HG03039 (cell line): ENCODE measurements around the gene SMU1.
"Not testable (repeated sequence)": the region's sequence is repeated elsewhere in the genome, so short reads cannot be mapped to it uniquely, and the experiment has no call there.

Experiments used
- ATAC-seq: cut with Tn5 transposase; IDR thresholded peaks from one replicate; pipeline ENCODE4 v1.9.1; 2021; ENCODE audit warnings: mild to moderate bottlenecking, moderate library complexity; ENCODE audit not compliant: unreplicated experiment

The SMU1 gene

DNA sequence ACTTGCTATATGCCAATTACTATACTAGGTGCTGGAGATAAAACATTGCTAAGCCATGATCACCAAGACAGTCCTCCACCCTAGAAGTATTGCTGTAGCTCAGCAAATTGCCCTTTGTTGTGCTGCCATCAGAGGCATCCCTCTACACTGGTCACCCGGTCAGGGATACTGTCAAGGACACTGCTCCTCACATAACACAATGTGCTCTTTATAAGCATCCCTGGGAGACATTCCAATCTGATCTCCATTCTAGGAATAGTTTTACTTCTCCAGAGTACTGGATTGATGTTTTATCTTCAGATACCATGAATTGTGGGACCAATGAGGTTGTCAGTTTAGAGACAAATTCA, 61.8 kb downstream of the SMU1 start:
- ATAC-seq = no peak

DNA sequence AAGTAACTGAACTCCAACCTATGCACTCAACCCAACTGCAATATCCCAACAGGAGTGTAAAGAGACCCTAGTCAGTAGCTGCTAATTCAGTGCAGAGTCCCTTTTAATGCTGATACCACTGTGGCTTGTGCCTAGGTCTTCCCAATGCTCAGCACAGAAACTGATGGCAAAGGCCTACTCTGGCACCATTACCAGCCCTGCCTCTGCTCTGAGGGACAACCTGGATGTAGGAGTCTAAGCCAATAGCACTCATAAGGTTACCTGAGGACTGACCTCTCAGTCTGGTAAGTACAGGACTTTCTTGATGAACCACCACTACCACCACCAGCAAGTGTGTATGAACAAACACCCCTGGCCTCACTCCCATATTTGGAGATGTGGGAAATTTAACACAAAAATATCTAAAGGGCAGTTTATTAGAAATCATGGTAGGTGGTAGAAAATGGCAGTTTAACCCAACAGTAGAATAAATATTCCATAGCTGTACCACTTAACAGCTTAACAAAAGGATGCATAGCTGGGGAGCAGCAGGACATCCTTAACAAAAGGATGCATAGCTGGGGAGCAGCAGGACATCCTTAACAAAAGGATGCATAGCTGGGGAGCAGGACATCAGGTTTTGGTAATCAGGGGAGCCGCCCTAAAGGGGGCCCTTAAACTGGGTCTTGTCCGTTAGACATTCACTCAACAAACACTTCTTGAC, 62.4 kb downstream of the SMU1 start:
- no peak for ATAC-seq

DNA sequence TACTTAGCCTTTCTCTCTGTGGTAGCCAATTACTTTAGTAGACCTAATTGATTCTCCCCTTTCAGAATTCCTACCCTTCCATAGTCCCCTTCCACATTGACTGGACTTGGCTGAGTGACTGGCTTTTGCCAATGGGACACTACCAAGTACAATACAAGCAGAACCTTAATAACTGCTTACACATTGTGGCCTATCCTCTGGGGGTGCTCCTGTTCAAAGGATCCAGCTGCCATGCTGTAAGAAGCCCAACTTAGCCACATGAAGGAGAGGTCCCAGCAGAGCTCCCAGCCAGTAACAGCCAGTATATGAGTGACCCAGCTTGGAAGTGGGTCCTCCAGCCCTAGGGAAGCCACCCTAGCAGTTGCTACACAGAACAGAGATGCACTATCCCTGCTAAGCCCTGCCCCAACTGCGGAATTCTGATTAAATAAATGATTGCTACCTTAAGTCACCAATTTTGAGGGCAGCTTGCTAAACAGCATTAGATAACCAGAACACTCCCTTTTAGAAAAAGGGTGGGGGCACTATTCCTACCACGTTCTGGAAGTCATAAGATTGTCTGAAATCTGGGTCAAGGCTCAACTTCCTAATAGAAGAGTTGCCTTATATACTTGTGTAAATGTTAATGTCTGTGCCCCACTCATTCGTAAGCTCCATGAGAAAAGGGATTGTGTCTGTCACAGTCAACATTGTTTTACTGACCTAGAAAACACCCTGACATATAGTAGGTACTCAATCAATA, 64.0 kb downstream of the SMU1 start:
- no peak for ATAC-seq

- ATAC-seq = no peak
Measured at GRCh38 chr9:33011831-33012230, 64.6 kb downstream of the SMU1 start.

- no peak for ATAC-seq
Measured at GRCh38 chr9:33007755-33008154, 68.7 kb downstream of the SMU1 start.

- ATAC-seq = not testable (repeated sequence)
Measured at GRCh38 chr9:33005335-33005734, 71.1 kb downstream of the SMU1 start.

DNA sequence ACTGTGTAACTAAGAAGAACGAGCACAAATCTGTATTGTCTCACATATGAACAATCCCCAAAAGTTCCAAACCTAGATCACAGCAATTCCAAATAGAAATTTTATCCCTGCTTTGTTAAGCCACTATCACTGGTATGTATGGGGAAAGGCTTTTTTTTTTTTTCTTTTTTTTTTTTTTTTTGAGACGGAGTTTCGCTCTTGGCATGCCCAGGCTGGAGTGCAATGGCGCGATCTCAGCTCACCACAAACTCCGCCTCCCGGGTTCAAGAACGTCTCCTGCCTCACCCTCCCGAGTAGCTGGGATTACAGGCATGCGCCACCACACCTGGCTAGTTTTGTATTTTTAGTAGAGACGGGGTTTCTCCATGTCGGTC, 75.8 kb downstream of the SMU1 start:
- ATAC-seq = not testable (repeated sequence)

DNA sequence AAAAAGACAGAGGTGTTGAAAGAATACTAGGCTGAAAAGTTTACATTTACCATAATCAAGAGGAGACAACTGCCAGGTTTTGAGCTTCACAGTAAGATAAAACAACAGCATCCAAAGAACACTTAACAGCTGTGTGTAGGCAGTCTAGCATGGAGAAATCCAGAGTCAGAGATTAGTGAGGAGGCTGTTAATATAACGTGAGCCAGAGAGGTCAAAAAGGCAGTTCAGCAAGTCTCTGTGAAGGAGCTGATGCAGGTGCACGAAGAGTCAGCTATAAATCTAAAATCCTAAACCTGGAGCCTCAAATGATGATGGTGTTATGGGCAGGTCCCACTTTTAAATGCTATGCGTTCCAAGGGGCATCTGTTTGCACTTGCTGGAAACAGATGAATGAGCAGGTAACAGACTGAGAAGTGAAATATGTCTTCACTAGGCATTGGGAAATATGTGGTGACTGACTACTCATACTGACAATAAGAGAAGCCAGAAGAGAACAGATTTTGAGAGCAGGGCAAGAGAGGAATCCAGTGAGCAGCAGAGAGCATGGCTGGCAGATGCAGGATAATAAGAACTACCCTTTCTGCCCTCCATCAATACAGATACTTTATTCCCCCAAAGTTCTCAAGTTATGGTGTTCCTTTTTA, 83.8 kb downstream of the SMU1 start:
- no peak for ATAC-seq

DNA sequence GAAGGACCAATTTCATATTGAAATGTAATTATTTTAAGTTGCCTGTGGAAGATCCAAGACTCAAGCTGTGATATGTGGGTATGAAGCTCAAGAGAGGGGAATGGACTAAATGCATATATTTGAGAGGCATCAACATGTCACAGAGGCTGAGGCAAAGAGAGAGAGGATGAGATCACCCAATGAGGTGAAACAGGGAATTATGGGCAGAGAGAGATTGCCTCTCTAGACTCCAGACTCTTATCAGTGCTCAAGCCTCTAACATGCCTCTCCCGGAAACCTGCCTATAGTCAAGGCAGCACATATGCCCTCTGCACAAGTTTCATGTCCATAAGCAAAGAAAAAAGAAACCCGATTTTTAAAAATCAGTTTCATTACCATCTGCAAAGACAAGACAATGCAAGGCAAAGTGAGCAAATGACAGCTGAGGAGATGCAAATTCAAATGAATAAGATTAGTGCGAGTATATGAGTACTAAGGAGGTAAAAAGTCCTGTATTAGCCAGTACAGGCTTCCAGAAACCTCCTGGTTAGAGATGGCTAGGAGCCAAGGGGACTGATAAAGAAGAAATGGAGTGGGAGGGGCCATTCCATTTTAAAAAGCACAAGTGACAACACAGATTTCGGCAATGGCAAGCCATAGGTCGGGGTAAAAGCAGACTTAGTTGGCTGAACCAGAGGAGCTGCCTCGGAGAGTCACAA, 84.4 kb downstream of the SMU1 start:
- no peak for ATAC-seq
